Adrenal gland (tissue), 12 donors: ENCODE measurements around the gene ABI3BP. TPM values are rescaled to one million over a fixed set of nuclear protein-coding genes. Genes with fewer than 3 reads are reported as not detected.

ENCODE experiments used
- DNase-seq, 7 donors: peaks; one replicate each; pipeline ENCODE4 v3.0.0-alpha.2; 2019 to 2020
- H3K27ac ChIP-seq, 5 donors: fragments of 200-600 bp; sonication (generic) in 4 of 5; 1 replicate in 3 of 5; 2 replicates in 2 of 5; pipeline versions ENCODE4 v1.5.1 to v1.8.0; 2016 to 2020; ENCODE audit warnings: mild to moderate bottlenecking in 1 of 5
- H3K27me3 ChIP-seq: fragments of 200-600 bp; 2 replicates; pipeline ENCODE4 v1.8.0; 2021
- H3K36me3 ChIP-seq, 2 donors: fragments of 200-600 bp; replicated peaks in 1 of 2; 1 replicate in 1 of 2; 2 replicates in 1 of 2; pipeline versions ENCODE4 v1.5.1 to v1.8.0; 2018 to 2022
- H3K4me1 ChIP-seq, 2 donors: fragments of 200-600 bp; replicated peaks in 1 of 2; 1 replicate in 1 of 2; 2 replicates in 1 of 2; pipeline versions ENCODE4 v1.5.1 to v1.8.0; 2018 to 2021
- H3K4me3 ChIP-seq, 4 donors: fragments of 200-600 bp; sonication (generic) in 3 of 4; one replicate each; pipeline ENCODE4 v1.5.1; 2016 to 2018
- H3K9me3 ChIP-seq, 3 donors: fragments of 200-600 bp; sonication (generic) in 1 of 3; replicated peaks in 1 of 3; 1 replicate in 2 of 3; 2 replicates in 1 of 3; pipeline versions ENCODE4 v1.5.1 to v1.8.0; 2016 to 2021
- POLR2A ChIP-seq, 2 donors: fragments of 450-650 bp; IDR thresholded peaks; one replicate each; pipeline ENCODE4 v1.6.1; 2017; ENCODE audit warnings: antibody characterized with exemption in 2 of 2, mild to moderate bottlenecking in 2 of 2, moderate library complexity in 1 of 2
- WGBS, 4 donors: extraction: QIAGEN DNeasy Blood & Tissue Kit in 2 of 4; methylation state at CpG; one replicate each; pipeline versions ENCODE4 v1.1.5 to v1.1.7; 2013 to 2017; 5-methylcytosine and 5-hydroxymethylcytosine counted together
- intact Hi-C, 2 donors: fragments of 100-400 bp; cut with DNase I; formaldehyde crosslinking; loops; one replicate each; pipeline versions ENCODE4 v1.14.1 to v1.15.0; 2022 to 2023
- polyA plus RNA-seq, 3 donors: library from polyadenylated mRNA; stranded (reverse); fragments of 200-250 nt in 2 of 3; fragments of 350-450 nt in 1 of 3; fragmentation: Illumina TruSeq in 1 of 3; extraction: RNeasy Lipid Tissue Mini Kit (QIAGEN cat#74804) in 1 of 3; gene quantifications; one replicate each; pipeline ENCODE4 v1.2.3, GENCODE V29; 2013 to 2014
- total RNA-seq, 9 donors: library from RNA; depleted of rRNA in 4 of 9; stranded (reverse); fragments of >200 nt in 4 of 9; fragments of 120-200 nt in 1 of 9; fragmentation: NEBNext Ultra II Directional in 1 of 9; extraction: Animal tissue kit (Norgen Biotek cat#: 25700) in 1 of 9; gene quantifications; one replicate each; pipeline versions ENCODE4 v1.1.0 to v1.2.4, GENCODE V29; 2013 to 2023
- TF ChIP-seq, protein P1 (sequence below), 6 experiments: fragments of 450-650 bp in 4 of 6; fragments of 200-600 bp in 2 of 6; sonication (generic) in 1 of 6; IDR thresholded peaks; 1 replicate in 5 of 6; 2 replicates in 1 of 6; pipeline versions ENCODE4 v1.5.1 to v1.8.0; 2016 to 2021; ENCODE audit warnings: antibody characterized with exemption in 6 of 6, mild to moderate bottlenecking in 2 of 6, moderate library complexity in 1 of 6
- donor health status: healthy with polysubstance abuse.
- donor health status: Bipolar disorder and iron deficiency.
- donor health status: DM: yes; HTN: yes; CAD: no.
- donor health status: DM: no; HTN: no; CAD: no.
- donor health status: DM: no; HTN: no; CAD: no.
- donor health status: DM: yes; HTN: yes; CAD: no.

Gene ABI3BP
- total and polyA plus RNA-seq, 12 donors, result 3.4 to 50.3 (median 18.7) TPM

DNA sequence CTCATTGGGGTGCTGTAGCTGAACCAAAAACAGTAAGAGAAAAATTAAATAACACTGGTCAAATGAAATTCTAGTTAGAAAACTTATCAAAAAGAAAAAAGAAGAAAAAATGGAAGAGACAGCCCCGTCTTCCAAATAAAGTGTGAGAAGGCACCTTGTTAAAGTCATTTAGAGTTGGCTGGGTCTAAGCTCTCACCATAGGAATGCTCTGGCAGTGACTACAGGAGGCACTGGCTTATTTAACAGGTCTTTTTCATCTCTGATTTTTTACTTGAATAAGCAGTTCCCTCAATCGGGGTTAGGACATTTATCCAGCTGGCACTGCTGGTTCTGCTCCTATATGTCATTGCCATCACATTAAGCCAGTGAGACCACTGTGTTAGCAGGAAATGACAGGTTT, 1.6 kb upstream of the ABI3BP start:
- no peak for TF ChIP-seq POLR2A (IDR thresholded peaks at IDR 0.05)
- TF ChIP-seq, protein P1, sequence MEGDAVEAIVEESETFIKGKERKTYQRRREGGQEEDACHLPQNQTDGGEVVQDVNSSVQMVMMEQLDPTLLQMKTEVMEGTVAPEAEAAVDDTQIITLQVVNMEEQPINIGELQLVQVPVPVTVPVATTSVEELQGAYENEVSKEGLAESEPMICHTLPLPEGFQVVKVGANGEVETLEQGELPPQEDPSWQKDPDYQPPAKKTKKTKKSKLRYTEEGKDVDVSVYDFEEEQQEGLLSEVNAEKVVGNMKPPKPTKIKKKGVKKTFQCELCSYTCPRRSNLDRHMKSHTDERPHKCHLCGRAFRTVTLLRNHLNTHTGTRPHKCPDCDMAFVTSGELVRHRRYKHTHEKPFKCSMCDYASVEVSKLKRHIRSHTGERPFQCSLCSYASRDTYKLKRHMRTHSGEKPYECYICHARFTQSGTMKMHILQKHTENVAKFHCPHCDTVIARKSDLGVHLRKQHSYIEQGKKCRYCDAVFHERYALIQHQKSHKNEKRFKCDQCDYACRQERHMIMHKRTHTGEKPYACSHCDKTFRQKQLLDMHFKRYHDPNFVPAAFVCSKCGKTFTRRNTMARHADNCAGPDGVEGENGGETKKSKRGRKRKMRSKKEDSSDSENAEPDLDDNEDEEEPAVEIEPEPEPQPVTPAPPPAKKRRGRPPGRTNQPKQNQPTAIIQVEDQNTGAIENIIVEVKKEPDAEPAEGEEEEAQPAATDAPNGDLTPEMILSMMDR (IDR thresholded peaks at IDR 0.05), result no peak
- no peaks in the 10 kb centered on the region for H3K27me3 ChIP-seq
- no peak overlapping the region for H3K27ac ChIP-seq
- WGBS, 4 donors, result 69 to 81% (median 76%) methylated on average over 2 of the region's 2 CpGs
- no peak for DNase-seq
- no peaks in the 10 kb centered on the region for H3K36me3 ChIP-seq
- no peak overlapping the region for H3K4me3 ChIP-seq
- intact Hi-C loops, result loop anchor here in 1 of 2 donors (5.0 kb wide), 1 partner anchor 203 kb away; no protein-coding TSS in a partner anchor
- no peaks in the 10 kb centered on the region for H3K9me3 ChIP-seq
- H3K4me1 ChIP-seq, result no peaks in the 10 kb centered on the region

DNA sequence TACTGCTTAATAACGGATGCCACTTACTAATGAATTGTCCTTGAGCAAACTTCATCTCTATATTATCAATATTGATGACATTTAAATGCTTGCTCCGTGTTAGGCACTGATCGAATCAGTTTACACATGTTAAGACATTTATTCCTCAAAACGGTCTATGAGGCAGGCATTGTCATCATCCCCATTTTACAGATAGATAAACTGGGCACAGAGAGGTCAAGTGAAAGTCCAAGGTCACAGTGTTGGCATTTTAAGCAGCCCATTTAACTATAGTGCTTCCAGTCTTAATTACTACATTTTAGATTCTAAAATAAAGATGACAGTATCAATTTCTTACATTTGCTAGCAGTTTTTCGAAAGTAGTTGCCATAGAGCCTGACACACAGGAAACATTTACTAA, 966 bp upstream of the ABI3BP start:
- TF ChIP-seq, protein P1 (IDR thresholded peaks at IDR 0.05), result no peak
- TF ChIP-seq POLR2A (IDR thresholded peaks at IDR 0.05), result no peak
- H3K36me3 ChIP-seq, result no peaks in the 10 kb centered on the region
- no peaks in the 10 kb centered on the region for H3K27me3 ChIP-seq
- 66 to 78% (median 70%) methylated on average over 5 of the region's 5 CpGs for WGBS, 4 donors
- intact Hi-C loops, result no loop called here
- DNase-seq, result no peak
- H3K27ac ChIP-seq, result no peak overlapping the region
- no peaks in the 10 kb centered on the region for H3K9me3 ChIP-seq
- H3K4me1 ChIP-seq, result no peaks in the 10 kb centered on the region
- H3K4me3 ChIP-seq, result no peak overlapping the region

DNA sequence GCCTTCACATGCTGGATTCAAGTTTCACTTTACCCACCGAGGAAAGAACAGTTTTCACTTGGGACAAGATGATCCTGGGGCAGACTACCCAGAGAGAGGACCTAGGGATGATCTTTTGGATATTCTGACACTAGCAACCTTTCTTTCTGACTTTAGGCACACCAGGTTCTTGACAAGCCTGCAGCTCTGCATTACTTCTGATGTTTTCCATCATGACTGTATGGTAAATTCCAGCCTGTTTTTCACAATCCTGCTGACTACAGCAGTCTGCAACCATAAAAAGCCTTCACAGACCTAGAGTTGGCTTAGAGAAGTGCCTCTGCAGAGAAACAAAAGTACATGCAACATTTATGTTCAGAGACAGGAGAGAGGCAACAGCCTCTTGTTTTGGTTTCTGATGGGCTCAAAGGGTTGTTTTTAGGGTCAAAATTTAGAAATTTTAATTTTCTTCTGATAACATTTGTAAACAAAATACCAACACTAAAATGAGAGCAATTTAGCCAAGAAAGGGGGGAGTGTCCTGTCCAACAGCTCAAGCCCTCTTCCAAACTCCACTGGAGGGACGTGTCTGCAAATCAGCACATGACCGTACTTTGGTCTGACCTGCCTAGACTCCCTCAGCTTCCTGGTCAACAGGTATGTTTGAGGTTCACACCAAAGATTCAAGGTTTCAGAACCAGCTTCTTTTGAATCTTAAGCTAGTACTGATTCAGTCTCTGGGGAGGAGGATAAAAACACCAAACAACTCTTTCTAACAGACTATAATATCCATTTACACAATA, 799 bp downstream of the ABI3BP start:
- no peaks in the 10 kb centered on the region for H3K9me3 ChIP-seq
- no peaks in the 10 kb centered on the region for H3K27me3 ChIP-seq
- DNase-seq, result peak in 3 of 7 donors; percentile 3 to 25 (median 11)
- no peaks in the 10 kb centered on the region for H3K36me3 ChIP-seq
- H3K4me1 ChIP-seq, result no peaks in the 10 kb centered on the region
- peak in 1 of 2 donors; percentile 32 for TF ChIP-seq POLR2A (IDR thresholded peaks at IDR 0.05)
- TF ChIP-seq, protein P1 (IDR thresholded peaks at IDR 0.05), result peak in 2 of 6 experiments; percentile 14 to 17
- intact Hi-C loops, result no loop called here
- WGBS, 4 donors, result 19 to 27% (median 20%) methylated on average over 3 of the region's 3 CpGs
- H3K27ac ChIP-seq, result peak overlapping the region in 3 of 5 donors; percentile 32 to 68 (median 35)
- peak overlapping the region in 2 of 4 donors; percentile 10 to 51 for H3K4me3 ChIP-seq

DNA sequence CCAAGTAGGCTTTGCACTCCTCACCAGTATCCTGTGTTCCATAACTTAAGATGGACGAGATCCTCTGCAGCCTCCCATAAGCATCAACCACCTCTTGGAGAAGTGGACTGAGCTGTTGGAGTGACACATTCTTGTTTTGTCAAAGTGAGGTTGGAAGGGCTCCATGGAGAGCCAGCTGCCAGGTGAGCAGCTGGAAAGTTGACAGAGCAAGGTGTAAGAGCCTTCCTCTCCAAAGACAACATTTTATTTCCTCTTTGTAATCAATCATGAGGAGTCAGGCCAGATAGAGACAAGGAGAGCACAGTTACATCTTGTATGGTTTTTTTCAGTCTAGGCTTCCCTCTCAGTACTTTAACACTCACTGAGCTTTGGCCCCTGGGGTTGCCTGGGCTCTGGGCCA, 5.1 kb downstream of the ABI3BP start:
- 30 to 79% (median 66%) methylated on average over 1 of the region's 1 CpG for WGBS, 4 donors
- H3K27ac ChIP-seq, result no peak overlapping the region
- no peaks in the 10 kb centered on the region for H3K36me3 ChIP-seq
- no peak overlapping the region for H3K4me3 ChIP-seq
- no peak for TF ChIP-seq POLR2A (IDR thresholded peaks at IDR 0.05)
- TF ChIP-seq, protein P1 (IDR thresholded peaks at IDR 0.05), result no peak
- intact Hi-C loops, result no loop called here
- no peaks in the 10 kb centered on the region for H3K27me3 ChIP-seq
- no peak for DNase-seq
- H3K9me3 ChIP-seq, result no peaks in the 10 kb centered on the region
- H3K4me1 ChIP-seq, result no peaks in the 10 kb centered on the region
